MG63 (cell line): ENCODE data around the gene PRKAG2. TPM values are rescaled to one million over a fixed set of nuclear protein-coding genes. Genes with fewer than 3 reads are reported as not detected.
A peak's percentile ranks its signal among the peaks of the same experiment; 100 is the strongest.
"Not testable (repeated sequence)": the region's sequence is repeated elsewhere in the genome, so short reads cannot be mapped to it uniquely, and the experiment has no call there.

Source experiments
- DNase-seq: peaks from one replicate; pipeline ENCODE4 v3.0.0-alpha.2; 2020
- H3K27me3 ChIP-seq: fragments of 250-450 bp; sonication (Bioruptor Pico); 2 replicates; pipeline ENCODE4 v1.5.1; 2020; ENCODE audit warnings: mild to moderate bottlenecking, moderate library complexity
- H3K36me3 ChIP-seq: fragments of 250-450 bp; sonication (Bioruptor Pico); 2 replicates; pipeline ENCODE4 v1.5.1; 2020; ENCODE audit warnings: mild to moderate bottlenecking, moderate library complexity
- H3K4me3 ChIP-seq: fragments of 250-450 bp; sonication (Bioruptor Pico); 2 replicates; pipeline ENCODE4 v1.5.1; 2020; ENCODE audit warnings: mild to moderate bottlenecking, moderate library complexity
- H3K9me3 ChIP-seq: fragments of 250-450 bp; sonication (Bioruptor Pico); 2 replicates; pipeline ENCODE4 v1.5.1; 2020; ENCODE audit warnings: mild to moderate bottlenecking, moderate library complexity
- total RNA-seq: library from RNA; depleted of rRNA; stranded (reverse); fragments of >200 nt; shearing (Covaris generic); gene quantifications from 2 replicates; pipeline ENCODE4 v1.2.3, GENCODE V29; 2014; ENCODE audit warnings: low replicate concordance

PRKAG2 gene
- total RNA-seq, 1 experiment from 2014 or later, result 15.2 TPM

GRCh38 chr7:151542606-151543130, 334.2 kb downstream of the PRKAG2 start:
- Histone ChIP-seq H3K9me3 (no peaks in the 10 kb centered on the region), H3K27me3 (no peaks in the 10 kb centered on the region), H3K4me3 (no peak overlapping the region), H3K36me3 (no peaks in the 10 kb centered on the region)
- no peak for DNase-seq

GRCh38 chr7:151541709-151542499, 335.0 kb downstream of the PRKAG2 start:
- Histone ChIP-seq H3K4me3 (no peak overlapping the region), H3K9me3 (no peaks in the 10 kb centered on the region), H3K36me3 (no peaks in the 10 kb centered on the region), H3K27me3 (no peaks in the 10 kb centered on the region)
- no peak for DNase-seq

- DNase-seq, result no peak
- H3K9me3 ChIP-seq, result no peaks in the 10 kb centered on the region
- H3K4me3 ChIP-seq, result no peak overlapping the region
- H3K36me3 ChIP-seq, result no peaks in the 10 kb centered on the region
- no peaks in the 10 kb centered on the region for H3K27me3 ChIP-seq
Measured at GRCh38 chr7:151540146-151540545, 336.8 kb downstream of the PRKAG2 start.

- no peak for DNase-seq
- no peaks in the 10 kb centered on the region for H3K27me3 ChIP-seq
- no peaks in the 10 kb centered on the region for H3K36me3 ChIP-seq
- H3K4me3 ChIP-seq, result no peak overlapping the region
- no peaks in the 10 kb centered on the region for H3K9me3 ChIP-seq
Measured at GRCh38 chr7:151539088-151539671, 337.7 kb downstream of the PRKAG2 start.

GRCh38 chr7:151537818-151538561, 338.9 kb downstream of the PRKAG2 start:
- H3K9me3 ChIP-seq, result no peaks in the 10 kb centered on the region
- DNase-seq, result no peak

GRCh38 chr7:151536178-151536577, 340.7 kb downstream of the PRKAG2 start:
- not testable (repeated sequence) for DNase-seq, H3K27me3 ChIP-seq, H3K4me3 ChIP-seq, H3K9me3 ChIP-seq, H3K36me3 ChIP-seq

More at GRCh38 chr7:151537818-151538561, 338.9 kb downstream of the PRKAG2 start:
- H3K4me3 ChIP-seq, result no peak overlapping the region
- H3K36me3 ChIP-seq, result no peaks in the 10 kb centered on the region
- H3K27me3 ChIP-seq, result no peaks in the 10 kb centered on the region

GRCh38 chr7:151529842-151530241, 347.1 kb downstream of the PRKAG2 start:
- Histone ChIP-seq H3K9me3 (peaks cover 5% of the 10 kb centered on the region), H3K4me3 (no peak overlapping the region)

DNA sequence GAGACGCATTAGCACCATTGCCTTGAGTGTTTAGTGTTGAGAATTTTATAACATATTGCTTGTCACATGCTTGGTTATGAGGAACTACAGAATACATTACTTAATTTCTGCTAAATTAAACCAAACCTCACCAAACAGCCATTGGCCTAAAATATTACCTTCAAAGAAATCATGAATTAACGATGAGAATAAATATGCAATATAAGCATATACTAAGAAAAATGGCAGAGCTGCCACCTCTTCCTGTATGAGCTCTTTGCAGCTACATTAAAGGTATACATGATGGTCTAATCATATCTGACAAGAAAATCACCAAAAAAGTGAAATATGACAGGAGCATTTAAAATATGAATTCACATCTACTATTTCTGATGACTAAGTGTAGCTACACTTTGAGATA, 352.1 kb downstream of the PRKAG2 start:
- Histone ChIP-seq H3K9me3 (peaks cover under 1% of the 10 kb centered on the region; the same call in 1 of the 2 replicates), H3K4me3 (no peak overlapping the region), H3K36me3 (no peaks in the 10 kb centered on the region), H3K27me3 (no peaks in the 10 kb centered on the region)
- no peak for DNase-seq

More at GRCh38 chr7:151529842-151530241, 347.1 kb downstream of the PRKAG2 start:
- no peaks in the 10 kb centered on the region for H3K36me3 ChIP-seq
- H3K27me3 ChIP-seq, result no peaks in the 10 kb centered on the region
- no peak for DNase-seq

- no peaks in the 10 kb centered on the region for H3K36me3 ChIP-seq
- no peak for DNase-seq
Measured at GRCh38 chr7:151524331-151524730, 352.6 kb downstream of the PRKAG2 start.

DNA sequence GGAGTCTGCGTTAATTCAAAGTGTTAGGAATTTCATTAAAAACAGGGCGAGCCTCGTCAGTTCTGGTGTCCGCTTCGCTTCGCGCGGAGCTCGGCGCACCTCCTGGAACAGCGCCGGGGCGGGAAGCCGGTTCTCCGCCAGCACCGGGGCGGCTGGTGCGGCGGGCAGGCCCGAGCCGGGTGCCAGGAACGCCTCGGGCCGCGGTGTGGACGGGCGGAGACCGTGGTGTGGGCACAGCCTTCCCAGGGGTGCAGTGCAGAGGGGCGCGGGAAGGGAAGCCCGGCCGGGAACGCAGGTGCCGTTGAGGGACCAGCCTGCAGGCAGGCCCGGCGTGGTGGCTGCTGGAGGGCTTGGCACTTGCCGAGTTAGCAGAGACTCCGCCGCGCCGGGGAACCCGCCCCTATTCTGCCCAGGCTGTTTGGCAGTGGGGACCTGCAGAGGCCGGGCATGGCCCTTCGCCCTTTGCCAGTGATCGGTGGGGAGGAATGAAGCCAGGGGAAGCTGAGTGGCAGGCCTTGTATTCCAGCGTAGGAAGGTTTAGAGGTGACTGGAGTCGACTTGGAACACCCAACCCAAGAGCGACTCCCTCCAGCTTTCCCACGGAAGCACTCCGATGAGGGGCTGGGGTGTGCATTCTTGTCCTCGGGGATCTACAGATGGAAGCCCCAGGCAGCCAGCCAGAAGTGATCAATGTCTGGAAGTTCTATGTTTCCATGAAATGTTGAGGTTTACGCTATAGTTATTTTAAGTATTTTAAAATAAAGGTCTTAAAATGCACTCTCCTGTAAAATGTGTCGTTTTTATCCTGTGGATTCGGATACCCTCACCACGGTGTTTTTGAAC, 356.3 kb downstream of the PRKAG2 start:
- Histone ChIP-seq H3K36me3 (no peaks in the 10 kb centered on the region), H3K9me3 (no peaks in the 10 kb centered on the region), H3K4me3 (peak overlapping the region; percentile 47), H3K27me3 (no peaks in the 10 kb centered on the region)
- peak; percentile 69 for DNase-seq

More at GRCh38 chr7:151524331-151524730, 352.6 kb downstream of the PRKAG2 start:
- no peaks in the 10 kb centered on the region for H3K9me3 ChIP-seq
- H3K4me3 ChIP-seq, result no peak overlapping the region
- no peaks in the 10 kb centered on the region for H3K27me3 ChIP-seq

GRCh38 chr7:151519765-151520418, 357.0 kb downstream of the PRKAG2 start, which contains the start of gene RHEB:
Gene RHEB (minus strand): TSS chr7:151519895. CDS start chr7:151519511, 384 bp downstream.
- Histone ChIP-seq H3K27me3 (no peaks in the 10 kb centered on the region), H3K36me3 (no peaks in the 10 kb centered on the region), H3K4me3 (peak within 1 kb of the TSS; percentile 73), H3K9me3 (no peaks in the 10 kb centered on the region)
- DNase-seq, result peak; percentile 95

DNA sequence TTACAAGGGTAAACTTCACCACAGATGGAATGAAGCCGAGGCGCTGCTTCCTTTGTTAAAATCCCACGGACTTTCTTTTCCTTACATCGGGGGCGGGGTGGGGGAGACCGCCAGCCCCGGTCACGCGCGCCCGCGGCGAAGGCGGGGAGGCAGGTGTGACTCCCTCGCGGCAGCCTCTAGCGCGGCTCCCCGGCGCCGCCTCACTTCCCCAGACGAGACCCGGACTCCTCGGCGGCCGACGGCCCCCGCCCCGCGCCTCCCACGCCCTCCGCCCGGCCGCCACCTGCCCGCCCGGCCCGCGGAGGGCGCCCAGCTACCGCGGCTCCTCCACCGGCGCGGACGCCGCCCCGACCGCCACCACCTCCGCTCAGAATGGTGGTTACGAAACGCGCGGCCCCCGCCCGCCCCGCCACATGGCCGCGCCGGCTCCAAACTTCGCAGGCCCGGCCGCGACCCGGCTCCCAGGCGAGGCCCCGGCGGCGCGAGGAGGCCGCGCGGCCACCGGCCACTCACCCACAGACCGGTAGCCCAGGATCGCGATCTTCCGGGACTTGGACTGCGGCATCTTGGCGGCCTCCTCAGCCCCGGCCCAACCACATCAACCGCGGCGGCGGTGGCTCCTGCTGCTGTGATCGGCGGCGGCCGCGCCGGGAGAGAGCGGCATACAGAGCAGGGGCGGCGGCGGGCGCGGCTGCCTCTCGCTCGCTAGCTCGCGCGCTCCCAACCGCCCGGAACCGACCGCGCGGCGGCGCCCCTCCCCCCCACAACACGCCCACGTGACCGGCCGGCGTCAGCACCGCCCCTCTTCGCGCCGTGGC, 357.8 kb downstream of the PRKAG2 start:
- H3K4me3 ChIP-seq, result peak overlapping the region; percentile 73
- not testable (repeated sequence) for H3K36me3 ChIP-seq, H3K9me3 ChIP-seq, H3K27me3 ChIP-seq
- DNase-seq, result peak; percentile 45

GRCh38 chr7:151518105-151518946, 358.6 kb downstream of the PRKAG2 start:
- H3K9me3 ChIP-seq, result no peaks in the 10 kb centered on the region
- DNase-seq, result peak; percentile 49
- no peaks in the 10 kb centered on the region for H3K36me3 ChIP-seq
- peak overlapping the region; percentile 73 for H3K4me3 ChIP-seq
- no peaks in the 10 kb centered on the region for H3K27me3 ChIP-seq

- Histone ChIP-seq H3K27me3 (no peaks in the 10 kb centered on the region), H3K9me3 (no peaks in the 10 kb centered on the region), H3K4me3 (peak overlapping the region; percentile 73), H3K36me3 (no peaks in the 10 kb centered on the region; the same call in 1 of the 2 replicates)
- no peak for DNase-seq
Measured at GRCh38 chr7:151517601-151518104, 359.3 kb downstream of the PRKAG2 start.
